A673 (cell line): ENCODE measurements around the gene UGT1A9. TPM values are rescaled to one million over a fixed set of nuclear protein-coding genes. Genes with fewer than 3 reads are reported as not detected.

ENCODE experiments used
- BruUV-seq: library from RNA; stranded (reverse); fragments of 400-500 nt; replicated peaks from 2 replicates; lab custom pipeline; 2021; lab: Mats Ljungman, UMichigan
- CTCF ChIA-PET: fragments of 300-600 bp; sonication (Branson Sonifier 250); formaldehyde crosslinking; loops from one replicate; lab custom pipeline; 2022; ENCODE audit warnings: antibody characterized with exemption; lab: Charles Lee
- POLR2A ChIA-PET: fragments of 300-600 bp; sonication (Branson Sonifier 250); formaldehyde crosslinking; loops from one replicate; lab custom pipeline; 2022; ENCODE audit warnings: antibody characterized with exemption; ENCODE audit not compliant: low non-redundant PET; lab: Charles Lee
- DNase-seq: peaks from one replicate; pipeline ENCODE4 v3.0.0-alpha.2; 2015; ENCODE audit warnings: low spot score
- H3K27ac ChIP-seq: fragments of 200-600 bp; sonication (generic); 2 replicates; pipeline ENCODE4 v1.5.1; 2016; ENCODE audit warnings: mixed run types, low read depth, mild to moderate bottlenecking, mixed read lengths, antibody characterized with exemption, low read length; ENCODE audit not compliant: poor library complexity, severe bottlenecking
- H3K27me3 ChIP-seq: fragments of 200-600 bp; sonication (generic); replicated peaks from 2 replicates; pipeline ENCODE4 v1.6.1; 2017; ENCODE audit warnings: mixed run types, low read depth, mild to moderate bottlenecking, mixed read lengths, antibody characterized with exemption, low read length; ENCODE audit not compliant: insufficient read depth, poor library complexity
- H3K36me3 ChIP-seq: fragments of 200-600 bp; sonication (generic); 2 replicates; pipeline ENCODE4 v1.6.1; 2016; ENCODE audit warnings: mixed run types, mild to moderate bottlenecking, mixed read lengths, antibody characterized with exemption, low read length; ENCODE audit not compliant: insufficient read depth, poor library complexity, severe bottlenecking
- H3K4me1 ChIP-seq: fragments of 200-600 bp; sonication (generic); 2 replicates; pipeline ENCODE4 v1.6.1; 2017; ENCODE audit warnings: mixed run types, mild to moderate bottlenecking, mixed read lengths, antibody characterized with exemption, low read length; ENCODE audit not compliant: insufficient read depth, poor library complexity, severe bottlenecking
- H3K4me3 ChIP-seq: fragments of 200-600 bp; sonication (generic); 2 replicates; pipeline ENCODE4 v1.5.1; 2016; ENCODE audit warnings: low read depth, mixed run types, mild to moderate bottlenecking, mixed read lengths, low read length; ENCODE audit not compliant: poor library complexity, severe bottlenecking
- H3K9me3 ChIP-seq: fragments of 200-600 bp; sonication (generic); 2 replicates; pipeline ENCODE4 v1.6.1; 2016; ENCODE audit warnings: mixed run types, low read depth, mild to moderate bottlenecking, mixed read lengths, antibody characterized with exemption, low read length; ENCODE audit not compliant: poor library complexity, severe bottlenecking
- EZH2 ChIP-seq: fragments of 200-600 bp; sonication (generic); IDR thresholded peaks from 2 replicates; pipeline ENCODE4 v1.6.1; 2017; ENCODE audit warnings: borderline replicate concordance, low read depth, mild to moderate bottlenecking, mixed read lengths, antibody characterized with exemption, low read length; ENCODE audit not compliant: poor library complexity, severe bottlenecking
- intact Hi-C: fragments of 100-400 bp; cut with micrococcal nuclease; formaldehyde crosslinking; loops from one replicate; pipeline ENCODE4 v1.10.0; 2022; ENCODE audit not compliant: unreplicated experiment
- total RNA-seq: library from RNA; stranded (reverse); gene quantifications from 2 replicates; pipeline ENCODE4 v1.2.3, GENCODE V29; 2021
- TF ChIP-seq, protein P1 (sequence below): fragments of 300-800, 200-600 bp; sonication (generic); conservative IDR thresholded peaks from 2 replicates; pipeline ENCODE4 v1.5.1; 2017; ENCODE audit warnings: low read depth, mild to moderate bottlenecking, antibody characterized with exemption, low read length, moderate library complexity, mixed read lengths

UGT1A9 gene
- total RNA-seq, 1 experiment from 2014 or later, result not detected

DNA sequence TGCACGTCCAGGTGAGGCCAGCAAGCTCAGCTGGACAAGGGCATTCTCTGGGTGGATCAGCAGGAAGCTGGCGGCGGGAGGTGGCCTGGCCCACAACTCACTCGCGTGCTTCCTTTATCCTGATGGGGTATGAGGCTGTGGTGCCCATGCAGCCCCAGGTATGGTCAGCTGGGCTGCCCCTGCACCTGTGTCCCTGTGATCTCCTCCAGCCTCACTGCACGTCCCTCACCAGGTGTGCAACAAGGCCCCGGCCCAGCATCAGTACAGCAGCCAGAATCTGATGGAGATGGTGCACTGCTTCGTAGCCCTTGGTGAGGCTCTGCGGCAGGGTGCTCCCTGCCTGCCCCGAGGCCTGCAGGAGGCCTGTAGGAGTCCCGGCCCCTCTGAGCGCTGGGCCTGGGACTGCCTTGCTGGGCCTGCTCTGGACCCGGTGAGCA, 124.1 kb downstream of the UGT1A9 start:
- BruUV-seq, result no TSS peak
- ChIA-PET POLR2A (no interaction called here), CTCF (no interaction called here)
- Histone ChIP-seq H3K4me1 (no peaks in the 10 kb centered on the region), H3K4me3 (no peak overlapping the region), H3K27ac (no peak overlapping the region), H3K36me3 (no peaks in the 10 kb centered on the region), H3K9me3 (no peaks in the 10 kb centered on the region), H3K27me3 (no peaks in the 10 kb centered on the region)
- no peak for TF ChIP-seq EZH2
- TF ChIP-seq, protein P1, sequence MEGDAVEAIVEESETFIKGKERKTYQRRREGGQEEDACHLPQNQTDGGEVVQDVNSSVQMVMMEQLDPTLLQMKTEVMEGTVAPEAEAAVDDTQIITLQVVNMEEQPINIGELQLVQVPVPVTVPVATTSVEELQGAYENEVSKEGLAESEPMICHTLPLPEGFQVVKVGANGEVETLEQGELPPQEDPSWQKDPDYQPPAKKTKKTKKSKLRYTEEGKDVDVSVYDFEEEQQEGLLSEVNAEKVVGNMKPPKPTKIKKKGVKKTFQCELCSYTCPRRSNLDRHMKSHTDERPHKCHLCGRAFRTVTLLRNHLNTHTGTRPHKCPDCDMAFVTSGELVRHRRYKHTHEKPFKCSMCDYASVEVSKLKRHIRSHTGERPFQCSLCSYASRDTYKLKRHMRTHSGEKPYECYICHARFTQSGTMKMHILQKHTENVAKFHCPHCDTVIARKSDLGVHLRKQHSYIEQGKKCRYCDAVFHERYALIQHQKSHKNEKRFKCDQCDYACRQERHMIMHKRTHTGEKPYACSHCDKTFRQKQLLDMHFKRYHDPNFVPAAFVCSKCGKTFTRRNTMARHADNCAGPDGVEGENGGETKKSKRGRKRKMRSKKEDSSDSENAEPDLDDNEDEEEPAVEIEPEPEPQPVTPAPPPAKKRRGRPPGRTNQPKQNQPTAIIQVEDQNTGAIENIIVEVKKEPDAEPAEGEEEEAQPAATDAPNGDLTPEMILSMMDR, result no peak
- no peak for DNase-seq
- intact Hi-C loops, result no loop called here

DNA sequence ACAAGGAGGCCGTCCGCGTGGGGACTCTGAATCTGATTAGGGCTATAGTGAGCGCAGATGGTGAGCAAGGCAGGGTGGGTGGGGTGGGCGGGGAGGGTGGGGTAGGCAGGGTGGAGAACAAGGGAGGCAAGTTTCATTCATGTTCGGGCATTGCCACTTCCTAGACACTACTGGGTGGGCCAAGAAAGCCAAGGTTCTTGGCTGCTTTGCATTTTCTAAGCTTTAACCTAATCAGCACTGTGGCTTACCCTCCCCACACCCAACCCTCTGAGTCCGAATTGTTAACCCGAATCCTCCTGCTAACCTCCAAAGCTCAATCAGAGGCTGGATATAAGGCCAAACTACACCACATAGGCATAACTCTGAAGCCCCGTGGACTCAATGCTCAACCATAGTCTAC, 124.6 kb downstream of the UGT1A9 start:
- no peak overlapping the region for H3K27ac ChIP-seq
- no peak for TF ChIP-seq EZH2
- TF ChIP-seq, protein P1, result no peak
- intact Hi-C loops, result no loop called here
- H3K27me3 ChIP-seq, result no peaks in the 10 kb centered on the region
- H3K9me3 ChIP-seq, result no peaks in the 10 kb centered on the region
- BruUV-seq, result no TSS peak
- ChIA-PET CTCF (no interaction called here), POLR2A (no interaction called here)
- no peak overlapping the region for H3K4me3 ChIP-seq
- H3K4me1 ChIP-seq, result no peaks in the 10 kb centered on the region
- no peaks in the 10 kb centered on the region for H3K36me3 ChIP-seq
- no peak for DNase-seq

DNA sequence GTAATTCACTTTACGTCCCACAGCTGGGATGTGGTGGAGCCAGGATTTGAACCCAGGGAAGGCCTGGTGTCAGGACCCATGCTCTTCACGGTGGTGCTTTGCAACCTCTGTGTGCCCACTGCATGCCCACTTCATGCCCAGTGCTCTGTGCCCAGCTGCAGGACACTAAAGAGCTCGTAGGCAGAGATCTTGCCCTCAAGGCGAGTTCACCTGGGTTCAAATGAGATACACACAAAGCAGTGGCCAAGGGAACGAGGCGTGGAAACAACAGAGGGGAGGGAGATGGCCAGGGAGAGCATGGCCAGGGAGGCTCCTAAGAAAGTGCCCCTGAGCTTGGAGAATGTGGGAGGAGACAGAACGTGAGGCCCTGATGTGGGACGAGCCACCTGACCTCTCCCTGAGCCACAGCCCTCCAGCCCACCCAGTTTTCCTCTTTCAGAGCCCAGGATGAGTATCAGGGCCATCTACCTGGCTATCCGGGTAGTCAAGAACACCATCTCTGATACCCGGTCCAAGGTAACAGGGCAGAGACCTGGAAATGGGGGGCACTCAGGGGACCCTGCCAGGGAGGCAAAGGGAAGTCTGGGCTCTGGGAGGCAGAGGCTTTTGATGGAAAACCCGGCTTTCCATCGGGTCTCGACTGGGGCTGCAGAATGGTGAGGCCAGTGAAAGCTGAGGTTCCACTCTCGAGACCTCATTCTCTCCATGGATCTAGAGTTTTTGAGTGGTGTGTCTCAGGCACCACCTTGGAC, 126.8 kb downstream of the UGT1A9 start:
- Histone ChIP-seq H3K4me3 (no peak overlapping the region), H3K9me3 (no peaks in the 10 kb centered on the region), H3K27me3 (no peaks in the 10 kb centered on the region), H3K27ac (no peak overlapping the region), H3K4me1 (no peaks in the 10 kb centered on the region), H3K36me3 (no peaks in the 10 kb centered on the region)
- BruUV-seq, result no TSS peak
- no peak for TF ChIP-seq EZH2
- TF ChIP-seq, protein P1, result no peak
- CTCF ChIA-PET, result no interaction called here
- POLR2A ChIA-PET, result no interaction called here
- intact Hi-C loops, result no loop called here
- DNase-seq, result no peak
